Measurements from ENCODE around the gene XPO6. TPM values are rescaled to one million over a fixed set of nuclear protein-coding genes. Genes with fewer than 3 reads are reported as not detected.

The XPO6 gene
- total RNA-seq, 1 donor from 2014 or later: 82.9 TPM

GRCh38 chr16:28090646-28091377 lies 121.0 kb downstream of the XPO6 start:
- H3K27ac Mint-ChIP-seq: no peak overlapping the region
- H3K4me3 Mint-ChIP-seq (ENCODE audit: low read depth): no peak overlapping the region
- no peak for DNase-seq (ENCODE audit: low spot score, unreplicated experiment)

GRCh38 chr16:28089992-28090365 lies 121.8 kb downstream of the XPO6 start:
- Mint-ChIP-seq H3K27me3 (no peaks in the 10 kb centered on the region), H3K9me3 (ENCODE audit: low read depth) (no peaks in the 10 kb centered on the region), H3K27ac (no peak overlapping the region), H3K36me3 (ENCODE audit: insufficient read depth) (no peaks in the 10 kb centered on the region), H3K4me3 (ENCODE audit: low read depth) (no peak overlapping the region), H3K4me1 (ENCODE audit: low read depth) (no peaks in the 10 kb centered on the region)
- DNase-seq (ENCODE audit: low spot score, unreplicated experiment): no peak
- TF ChIP-seq CTCF (IDR thresholded peaks at IDR 0.05; ENCODE audit: unreplicated experiment): no peak

More at GRCh38 chr16:28090646-28091377, 121.0 kb downstream of the XPO6 start:
- peak; percentile 15 for TF ChIP-seq CTCF (IDR thresholded peaks at IDR 0.05; ENCODE audit: unreplicated experiment)
- no peaks in the 10 kb centered on the region for H3K27me3 Mint-ChIP-seq
- no peaks in the 10 kb centered on the region for H3K36me3 Mint-ChIP-seq (ENCODE audit: insufficient read depth)
- no peaks in the 10 kb centered on the region for H3K9me3 Mint-ChIP-seq (ENCODE audit: low read depth)
- H3K4me1 Mint-ChIP-seq (ENCODE audit: low read depth): no peaks in the 10 kb centered on the region

- no peak for DNase-seq (ENCODE audit: low spot score, unreplicated experiment)
- no peaks in the 10 kb centered on the region for H3K36me3 Mint-ChIP-seq (ENCODE audit: insufficient read depth)
- no peak overlapping the region for H3K4me3 Mint-ChIP-seq (ENCODE audit: low read depth)
- H3K4me1 Mint-ChIP-seq (ENCODE audit: low read depth): no peaks in the 10 kb centered on the region
- no peak overlapping the region for H3K27ac Mint-ChIP-seq
- no peaks in the 10 kb centered on the region for H3K27me3 Mint-ChIP-seq
- H3K9me3 Mint-ChIP-seq (ENCODE audit: low read depth): no peaks in the 10 kb centered on the region
- no peak for TF ChIP-seq CTCF (IDR thresholded peaks at IDR 0.05; ENCODE audit: unreplicated experiment)
Measured at GRCh38 chr16:28089205-28089991, 122.4 kb downstream of the XPO6 start.

- Mint-ChIP-seq H3K4me1 (ENCODE audit: low read depth) (no peaks in the 10 kb centered on the region), H3K27me3 (no peaks in the 10 kb centered on the region), H3K36me3 (ENCODE audit: insufficient read depth) (no peaks in the 10 kb centered on the region), H3K9me3 (ENCODE audit: low read depth) (no peaks in the 10 kb centered on the region), H3K27ac (no peak overlapping the region), H3K4me3 (ENCODE audit: low read depth) (no peak overlapping the region)
- no peak for DNase-seq (ENCODE audit: low spot score, unreplicated experiment)
- TF ChIP-seq CTCF (IDR thresholded peaks at IDR 0.05; ENCODE audit: unreplicated experiment): no peak
Measured at GRCh38 chr16:28087675-28088300, 124.0 kb downstream of the XPO6 start.

GRCh38 chr16:28087140-28087660 lies 124.6 kb downstream of the XPO6 start:
- no peaks in the 10 kb centered on the region for H3K36me3 Mint-ChIP-seq (ENCODE audit: insufficient read depth)
- DNase-seq (ENCODE audit: low spot score, unreplicated experiment): no peak
- H3K27me3 Mint-ChIP-seq: no peaks in the 10 kb centered on the region
- H3K9me3 Mint-ChIP-seq (ENCODE audit: low read depth): no peaks in the 10 kb centered on the region
- no peak overlapping the region for H3K27ac Mint-ChIP-seq
- no peak overlapping the region for H3K4me3 Mint-ChIP-seq (ENCODE audit: low read depth)
- no peak for TF ChIP-seq CTCF (IDR thresholded peaks at IDR 0.05; ENCODE audit: unreplicated experiment)
- H3K4me1 Mint-ChIP-seq (ENCODE audit: low read depth): no peaks in the 10 kb centered on the region
